HEK293 (cell line): ENCODE data around the gene PLP1.
A peak's percentile ranks its signal among the peaks of the same experiment; 100 is the strongest.

ENCODE experiments used
- CTCF ChIA-PET: fragments of 350-600 bp; formaldehyde crosslinking; extraction: SDS; loops from one replicate; lab custom pipeline; 2021; ENCODE audit warnings: antibody characterized with exemption; lab: Yijun Ruan, JAX
- POLR2A ChIA-PET: fragments of 300-600 bp; formaldehyde crosslinking; extraction: SDS; loops from one replicate; lab custom pipeline; 2020; ENCODE audit warnings: antibody characterized with exemption, inconsistent platforms; lab: Yijun Ruan, JAX
- H3K27ac ChIP-seq: fragments of 200-500 bp; sonication (Bioruptor generic); 2 replicates; pipeline ENCODE4 v1.5.1; 2014; ENCODE audit warnings: low read depth, low read length, control low read depth, inconsistent platforms; ENCODE audit errors: extremely low read depth
- H3K36me3 ChIP-seq, 2 experiments: fragments of 200-500 bp in 1 of 2; sonication (Bioruptor generic) in 1 of 2; 1 replicate in 1 of 2; 2 replicates in 1 of 2; pipeline ENCODE4 v1.5.1; 2014 to 2017; ENCODE audit warnings: inconsistent platforms in 2 of 2, low read length in 2 of 2; ENCODE audit not compliant: control insufficient read depth in 2 of 2, insufficient read depth in 1 of 2
- H3K4me1 ChIP-seq: fragments of 200-500 bp; sonication (Bioruptor generic); 2 replicates; pipeline ENCODE4 v1.5.1; 2014; ENCODE audit warnings: mild to moderate bottlenecking, low read length, inconsistent platforms; ENCODE audit not compliant: control insufficient read depth, insufficient read depth
- H3K4me3 ChIP-seq: 2 replicates; pipeline ENCODE4 v1.5.1; 2011; ENCODE audit warnings: low read depth, mild to moderate bottlenecking, control low read depth, low read length, moderate library complexity
- H3K9me3 ChIP-seq: fragments of 200-500 bp; sonication (Bioruptor generic); 2 replicates; pipeline ENCODE4 v1.5.1; 2014; ENCODE audit warnings: low read depth, low read length, inconsistent platforms; ENCODE audit not compliant: control insufficient read depth, insufficient read depth
- ELK4 ChIP-seq: IDR thresholded peaks from 2 replicates; pipeline ENCODE4 v1.6.1; 2011; ENCODE audit warnings: mild to moderate bottlenecking, low read depth, low read length, borderline replicate concordance
- HOXC10 ChIP-seq: sonication (generic); formaldehyde crosslinking; IDR thresholded peaks from 2 replicates; pipeline ENCODE4 v1.8.1; 2023; ENCODE audit warnings: mild to moderate bottlenecking, missing genetic modification reagents
- RBAK ChIP-seq: fragments of 450-650 bp; formaldehyde crosslinking; IDR thresholded peaks from 2 replicates; pipeline ENCODE4 v1.5.1; 2016; ENCODE audit warnings: missing biosample characterization, missing genetic modification characterization
- ZBTB21 ChIP-seq: fragments of 450-650 bp; formaldehyde crosslinking; IDR thresholded peaks from 2 replicates; pipeline ENCODE4 v1.5.1; 2017; ENCODE audit warnings: missing biosample characterization, missing genetic modification characterization
- ZFP69B ChIP-seq: fragments of 450-650 bp; formaldehyde crosslinking; IDR thresholded peaks from 2 replicates; pipeline ENCODE4 v1.5.1; 2016; ENCODE audit warnings: missing biosample characterization, missing genetic modification characterization
- ZNF138 ChIP-seq: fragments of 450-650 bp; formaldehyde crosslinking; IDR thresholded peaks from 2 replicates; pipeline ENCODE4 v1.5.1; 2016; ENCODE audit warnings: missing biosample characterization, missing genetic modification characterization, borderline replicate concordance
- ZNF140 ChIP-seq: fragments of 450-650 bp; formaldehyde crosslinking; IDR thresholded peaks from 2 replicates; pipeline ENCODE4 v1.5.1; 2016; ENCODE audit warnings: missing biosample characterization, missing genetic modification characterization
- ZNF157 ChIP-seq: fragments of 450-650 bp; formaldehyde crosslinking; IDR thresholded peaks from 2 replicates; pipeline ENCODE4 v1.5.1; 2016; ENCODE audit warnings: missing biosample characterization, missing genetic modification characterization
- ZNF2 ChIP-seq: fragments of 450-650 bp; formaldehyde crosslinking; IDR thresholded peaks from 2 replicates; pipeline ENCODE4 v1.5.1; 2016; ENCODE audit warnings: missing biosample characterization, missing genetic modification characterization
- ZNF26 ChIP-seq: fragments of 450-650 bp; formaldehyde crosslinking; IDR thresholded peaks from 2 replicates; pipeline ENCODE4 v1.5.1; 2016; ENCODE audit warnings: missing biosample characterization, missing genetic modification characterization
- ZNF302 ChIP-seq: fragments of 450-650 bp; formaldehyde crosslinking; IDR thresholded peaks from 2 replicates; pipeline ENCODE4 v1.5.1; 2016; ENCODE audit warnings: missing biosample characterization, missing genetic modification characterization, low read depth
- ZNF600 ChIP-seq: fragments of 450-650 bp; formaldehyde crosslinking; IDR thresholded peaks from 2 replicates; pipeline ENCODE4 v1.5.1; 2016; ENCODE audit warnings: missing biosample characterization, missing genetic modification characterization
- ZNF629 ChIP-seq: fragments of 450-650 bp; formaldehyde crosslinking; IDR thresholded peaks from 2 replicates; pipeline ENCODE4 v1.5.1; 2017; ENCODE audit warnings: missing biosample characterization, missing genetic modification characterization
- ZNF670 ChIP-seq: fragments of 450-650 bp; formaldehyde crosslinking; IDR thresholded peaks from 2 replicates; pipeline ENCODE4 v1.5.1; 2016; ENCODE audit warnings: missing biosample characterization, missing genetic modification characterization, low read depth
- ZNF776 ChIP-seq: fragments of 450-650 bp; formaldehyde crosslinking; IDR thresholded peaks from 2 replicates; pipeline ENCODE4 v1.5.0; 2017; ENCODE audit warnings: missing biosample characterization, missing genetic modification characterization, borderline replicate concordance
- ZSCAN18 ChIP-seq: fragments of 450-650 bp; formaldehyde crosslinking; IDR thresholded peaks from 2 replicates; pipeline ENCODE4 v1.5.1; 2016; ENCODE audit warnings: missing biosample characterization, missing genetic modification characterization
- ZSCAN30 ChIP-seq: fragments of 450-650 bp; IDR thresholded peaks from 2 replicates; pipeline ENCODE4 v1.5.1; 2018; ENCODE audit warnings: missing biosample characterization, mild to moderate bottlenecking, missing genetic modification characterization, moderate library complexity
- TF ChIP-seq, protein P1 (sequence below): fragments of 450-650 bp; formaldehyde crosslinking; IDR thresholded peaks from 2 replicates; pipeline ENCODE4; 2016; ENCODE audit warnings: missing biosample characterization, missing genetic modification characterization
- TF ChIP-seq, protein P2 (sequence below): fragments of 450-650 bp; formaldehyde crosslinking; IDR thresholded peaks from 2 replicates; pipeline ENCODE4 v1.5.1; 2017; ENCODE audit warnings: missing biosample characterization, mild to moderate bottlenecking, missing genetic modification characterization, moderate library complexity
- TF ChIP-seq, protein P3 (sequence below): fragments of 450-650 bp; formaldehyde crosslinking; IDR thresholded peaks from 2 replicates; pipeline ENCODE4 v1.5.1; 2016; ENCODE audit warnings: missing biosample characterization, missing genetic modification characterization
- TF ChIP-seq, protein P4 (sequence below): fragments of 450-650 bp; formaldehyde crosslinking; IDR thresholded peaks from 2 replicates; pipeline ENCODE4 v1.5.1; 2016; ENCODE audit warnings: missing biosample characterization, missing genetic modification characterization

PLP1 gene

DNA sequence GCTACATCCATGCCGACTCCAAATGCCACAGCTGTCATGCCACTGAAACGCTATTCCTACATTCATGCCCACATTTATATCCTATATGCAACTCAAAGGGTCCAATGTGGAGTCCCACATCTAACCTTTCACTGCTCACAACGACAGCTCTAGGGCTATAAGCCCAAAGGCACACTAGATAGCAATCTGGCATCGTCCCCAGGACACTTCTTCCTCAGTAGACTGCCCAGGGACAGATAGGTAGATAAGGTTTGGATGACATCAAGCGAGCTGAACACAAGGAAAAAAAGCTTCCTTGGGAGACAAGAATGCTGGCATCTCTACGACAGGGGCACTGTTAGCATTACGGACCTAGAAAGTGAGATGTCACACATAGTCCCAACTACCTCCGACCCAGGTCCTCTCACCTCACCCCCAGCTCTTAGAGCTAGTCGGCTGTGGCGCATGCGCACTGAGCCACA lies 54.7 kb downstream of the PLP1 start:
- CTCF ChIA-PET = interaction anchor here (1.1 to 2.8 kb wide), 3 partner anchors 13 to 140 kb away, joined by 3 to 15 read pairs (median 7); no protein-coding TSS in a partner anchor
- H3K4me1 ChIP-seq = no peaks in the 10 kb centered on the region
- POLR2A ChIA-PET = interaction anchor here (0.7 to 1.4 kb wide), 2 partner anchors 14 to 144 kb away, joined by 4 to 6 read pairs; no protein-coding TSS in a partner anchor
- TF ChIP-seq RBAK (tag by site-specific recombination) = no peak
- TF ChIP-seq, protein P1, sequence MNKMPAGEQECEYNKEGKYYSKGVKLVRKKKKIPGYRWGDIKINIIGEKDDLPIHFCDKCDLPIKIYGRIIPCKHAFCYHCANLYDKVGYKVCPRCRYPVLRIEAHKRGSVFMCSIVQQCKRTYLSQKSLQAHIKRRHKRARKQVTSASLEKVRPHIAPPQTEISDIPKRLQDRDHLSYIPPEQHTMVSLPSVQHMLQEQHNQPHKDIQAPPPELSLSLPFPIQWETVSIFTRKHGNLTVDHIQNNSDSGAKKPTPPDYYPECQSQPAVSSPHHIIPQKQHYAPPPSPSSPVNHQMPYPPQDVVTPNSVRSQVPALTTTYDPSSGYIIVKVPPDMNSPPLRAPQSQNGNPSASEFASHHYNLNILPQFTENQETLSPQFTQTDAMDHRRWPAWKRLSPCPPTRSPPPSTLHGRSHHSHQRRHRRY = no peak
- TF ChIP-seq, all 188 proteins: peak for 0
- H3K9me3 ChIP-seq = no peaks in the 10 kb centered on the region
- no peaks in the 10 kb centered on the region for H3K36me3 ChIP-seq
- no peak overlapping the region for H3K4me3 ChIP-seq
- no peak overlapping the region for H3K27ac ChIP-seq

GRCh38 chrX:103831803-103832544 lies 55.3 kb downstream of the PLP1 start, which contains the start of gene RAB9B:
Gene RAB9B (minus strand): TSS chrX:103832257. CDS start chrX:103825784, 6,473 bp downstream.
- no peaks in the 10 kb centered on the region for H3K9me3 ChIP-seq
- no peaks in the 10 kb centered on the region for H3K4me1 ChIP-seq
- H3K4me3 ChIP-seq = peak within 1 kb of the TSS; percentile 53
- CTCF ChIA-PET = interaction anchor here (1.0 to 2.8 kb wide), 5 partner anchors 13 to 141 kb away, joined by 3 to 15 read pairs (median 3); no protein-coding TSS in a partner anchor
- H3K27ac ChIP-seq = peak within 1 kb of the TSS; percentile 34; the same call in 1 of the 2 replicates
- H3K36me3 ChIP-seq = no peaks in the 10 kb centered on the region
- POLR2A ChIA-PET = interaction anchor here (0.7 to 1.4 kb wide), 2 partner anchors 13 to 145 kb away, joined by 4 to 6 read pairs; no protein-coding TSS in a partner anchor
- TF ChIP-seq, protein P2, sequence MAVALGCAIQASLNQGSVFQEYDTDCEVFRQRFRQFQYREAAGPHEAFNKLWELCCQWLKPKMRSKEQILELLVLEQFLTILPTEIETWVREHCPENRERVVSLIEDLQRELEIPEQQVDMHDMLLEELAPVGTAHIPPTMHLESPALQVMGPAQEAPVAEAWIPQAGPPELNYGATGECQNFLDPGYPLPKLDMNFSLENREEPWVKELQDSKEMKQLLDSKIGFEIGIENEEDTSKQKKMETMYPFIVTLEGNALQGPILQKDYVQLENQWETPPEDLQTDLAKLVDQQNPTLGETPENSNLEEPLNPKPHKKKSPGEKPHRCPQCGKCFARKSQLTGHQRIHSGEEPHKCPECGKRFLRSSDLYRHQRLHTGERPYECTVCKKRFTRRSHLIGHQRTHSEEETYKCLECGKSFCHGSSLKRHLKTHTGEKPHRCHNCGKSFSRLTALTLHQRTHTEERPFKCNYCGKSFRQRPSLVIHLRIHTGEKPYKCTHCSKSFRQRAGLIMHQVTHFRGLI = no peak
- no peak for TF ChIP-seq ZNF26 (tag by site-specific recombination)
- TF ChIP-seq ZNF600 = 0 out of 2 replicates have a peak, but pooled peaks have one; percentile 41
- no peak for TF ChIP-seq ZNF629 (tag by site-specific recombination)
- no peak for TF ChIP-seq ZNF157 (tag by site-specific recombination)
- TF ChIP-seq ZNF670 (tag by site-specific recombination) = no peak
- no peak for TF ChIP-seq ZNF138 (tag by site-specific recombination)
- TF ChIP-seq ZNF776 = no peak
- TF ChIP-seq ZSCAN18 (tag by site-specific recombination) = no peak
- no peak for TF ChIP-seq ZBTB21 (tag by site-specific recombination)
- TF ChIP-seq, protein P3, sequence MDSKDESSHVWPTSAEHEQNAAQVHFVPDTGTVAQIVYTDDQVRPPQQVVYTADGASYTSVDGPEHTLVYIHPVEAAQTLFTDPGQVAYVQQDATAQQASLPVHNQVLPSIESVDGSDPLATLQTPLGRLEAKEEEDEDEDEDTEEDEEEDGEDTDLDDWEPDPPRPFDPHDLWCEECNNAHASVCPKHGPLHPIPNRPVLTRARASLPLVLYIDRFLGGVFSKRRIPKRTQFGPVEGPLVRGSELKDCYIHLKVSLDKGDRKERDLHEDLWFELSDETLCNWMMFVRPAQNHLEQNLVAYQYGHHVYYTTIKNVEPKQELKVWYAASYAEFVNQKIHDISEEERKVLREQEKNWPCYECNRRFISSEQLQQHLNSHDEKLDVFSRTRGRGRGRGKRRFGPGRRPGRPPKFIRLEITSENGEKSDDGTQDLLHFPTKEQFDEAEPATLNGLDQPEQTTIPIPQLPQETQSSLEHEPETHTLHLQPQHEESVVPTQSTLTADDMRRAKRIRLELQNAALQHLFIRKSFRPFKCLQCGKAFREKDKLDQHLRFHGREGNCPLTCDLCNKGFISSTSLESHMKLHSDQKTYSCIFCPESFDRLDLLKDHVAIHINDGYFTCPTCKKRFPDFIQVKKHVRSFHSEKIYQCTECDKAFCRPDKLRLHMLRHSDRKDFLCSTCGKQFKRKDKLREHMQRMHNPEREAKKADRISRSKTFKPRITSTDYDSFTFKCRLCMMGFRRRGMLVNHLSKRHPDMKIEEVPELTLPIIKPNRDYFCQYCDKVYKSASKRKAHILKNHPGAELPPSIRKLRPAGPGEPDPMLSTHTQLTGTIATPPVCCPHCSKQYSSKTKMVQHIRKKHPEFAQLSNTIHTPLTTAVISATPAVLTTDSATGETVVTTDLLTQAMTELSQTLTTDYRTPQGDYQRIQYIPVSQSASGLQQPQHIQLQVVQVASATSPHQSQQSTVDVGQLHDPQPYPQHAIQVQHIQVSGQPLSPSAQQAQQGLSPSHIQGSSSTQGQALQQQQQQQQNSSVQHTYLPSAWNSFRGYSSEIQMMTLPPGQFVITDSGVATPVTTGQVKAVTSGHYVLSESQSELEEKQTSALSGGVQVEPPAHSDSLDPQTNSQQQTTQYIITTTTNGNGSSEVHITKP = no peak
- TF ChIP-seq ELK4 = no peak
- TF ChIP-seq, protein P4, sequence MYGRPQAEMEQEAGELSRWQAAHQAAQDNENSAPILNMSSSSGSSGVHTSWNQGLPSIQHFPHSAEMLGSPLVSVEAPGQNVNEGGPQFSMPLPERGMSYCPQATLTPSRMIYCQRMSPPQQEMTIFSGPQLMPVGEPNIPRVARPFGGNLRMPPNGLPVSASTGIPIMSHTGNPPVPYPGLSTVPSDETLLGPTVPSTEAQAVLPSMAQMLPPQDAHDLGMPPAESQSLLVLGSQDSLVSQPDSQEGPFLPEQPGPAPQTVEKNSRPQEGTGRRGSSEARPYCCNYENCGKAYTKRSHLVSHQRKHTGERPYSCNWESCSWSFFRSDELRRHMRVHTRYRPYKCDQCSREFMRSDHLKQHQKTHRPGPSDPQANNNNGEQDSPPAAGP (tag by site-specific recombination) = no peak
- TF ChIP-seq ZNF140 (tag by site-specific recombination) = no peak
- TF ChIP-seq ZNF302 (tag by site-specific recombination) = no peak
- no peak for TF ChIP-seq ZSCAN30 (tag by site-specific recombination)
- TF ChIP-seq ZNF2 (tag by site-specific recombination) = no peak
- no peak for TF ChIP-seq HOXC10
- TF ChIP-seq ZFP69B (tag by site-specific recombination) = peak; percentile 49; the same call in 1 of the 2 replicates
